Peyer's patch (tissue), 4 donors: ENCODE results near the gene PLEKHG3.

Experiments
- CTCF ChIP-seq, 6 experiments: fragments of 450-650 bp in 4 of 6; fragments of 200-600 bp in 2 of 6; sonication (generic) in 1 of 6; IDR thresholded peaks; one replicate each; pipeline ENCODE4 v1.5.1; 2017 to 2019; ENCODE audit warnings: antibody characterized with exemption in 6 of 6, mild to moderate bottlenecking in 3 of 6, moderate library complexity in 1 of 6
- POLR2A ChIP-seq, 2 donors: fragments of 450-650 bp; IDR thresholded peaks; one replicate each; pipeline ENCODE4 v1.5.1; 2017; ENCODE audit warnings: antibody characterized with exemption in 2 of 2, mild to moderate bottlenecking in 2 of 2, moderate library complexity in 2 of 2

GRCh38 chr14:64792231-64792630, 88.0 kb downstream of the PLEKHG3 start:
- no peak for TF ChIP-seq CTCF (IDR thresholded peaks at IDR 0.05)
- no peak for TF ChIP-seq POLR2A (IDR thresholded peaks at IDR 0.05)
